GM21367 (cell line): ENCODE results near the gene RGS1.

Experiments used
- ATAC-seq: cut with Tn5 transposase; IDR thresholded peaks from one replicate; pipeline ENCODE4 v1.9.1; 2021; ENCODE audit not compliant: unreplicated experiment

Gene RGS1

GRCh38 chr1:192552760-192553191 lies 22.8 kb upstream of the RGS1 start:
- ATAC-seq, result no peak

- ATAC-seq, result no peak
Measured at GRCh38 chr1:192553741-192554140, 21.8 kb upstream of the RGS1 start.

DNA sequence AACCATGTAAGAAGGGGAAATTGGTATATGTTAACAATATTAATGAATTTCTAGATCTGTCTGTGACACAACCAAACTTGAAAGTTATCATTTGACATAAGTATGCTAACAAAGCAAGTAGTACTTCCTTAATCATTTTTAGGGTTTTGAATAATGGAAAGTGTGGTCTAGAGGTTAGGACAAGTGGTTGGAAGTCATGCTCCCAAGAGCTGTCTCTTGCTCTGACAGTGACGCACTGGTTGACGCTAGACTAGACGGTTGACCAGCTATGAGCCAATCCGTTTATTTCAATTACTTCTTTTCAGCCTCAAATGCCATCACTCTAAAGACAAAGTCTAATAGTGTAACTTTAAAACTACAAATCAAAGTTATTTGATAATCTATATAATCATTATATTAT lies 20.7 kb upstream of the RGS1 start:
- no peak for ATAC-seq

DNA sequence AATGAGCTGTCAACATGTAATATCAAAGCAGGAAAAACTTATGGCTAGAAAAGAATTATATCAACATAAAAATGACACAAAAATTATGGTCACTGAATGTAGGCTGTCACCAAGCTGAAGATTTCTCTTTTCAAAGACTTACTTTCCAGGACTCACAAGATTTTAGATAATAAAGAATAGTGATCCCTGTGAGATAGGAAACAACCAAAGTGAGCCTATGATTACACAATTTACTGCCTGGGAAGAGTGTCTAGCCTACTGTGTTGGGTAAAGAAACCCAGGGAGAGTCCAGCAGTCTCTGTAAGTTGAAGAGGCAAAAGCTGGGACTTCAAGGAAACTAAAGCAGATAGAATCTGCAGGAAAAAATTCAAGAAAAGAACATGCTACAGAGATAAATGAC lies 20.2 kb upstream of the RGS1 start:
- ATAC-seq, result no peak

- ATAC-seq, result no peak
Measured at GRCh38 chr1:192557841-192558595, 17.6 kb upstream of the RGS1 start.

DNA sequence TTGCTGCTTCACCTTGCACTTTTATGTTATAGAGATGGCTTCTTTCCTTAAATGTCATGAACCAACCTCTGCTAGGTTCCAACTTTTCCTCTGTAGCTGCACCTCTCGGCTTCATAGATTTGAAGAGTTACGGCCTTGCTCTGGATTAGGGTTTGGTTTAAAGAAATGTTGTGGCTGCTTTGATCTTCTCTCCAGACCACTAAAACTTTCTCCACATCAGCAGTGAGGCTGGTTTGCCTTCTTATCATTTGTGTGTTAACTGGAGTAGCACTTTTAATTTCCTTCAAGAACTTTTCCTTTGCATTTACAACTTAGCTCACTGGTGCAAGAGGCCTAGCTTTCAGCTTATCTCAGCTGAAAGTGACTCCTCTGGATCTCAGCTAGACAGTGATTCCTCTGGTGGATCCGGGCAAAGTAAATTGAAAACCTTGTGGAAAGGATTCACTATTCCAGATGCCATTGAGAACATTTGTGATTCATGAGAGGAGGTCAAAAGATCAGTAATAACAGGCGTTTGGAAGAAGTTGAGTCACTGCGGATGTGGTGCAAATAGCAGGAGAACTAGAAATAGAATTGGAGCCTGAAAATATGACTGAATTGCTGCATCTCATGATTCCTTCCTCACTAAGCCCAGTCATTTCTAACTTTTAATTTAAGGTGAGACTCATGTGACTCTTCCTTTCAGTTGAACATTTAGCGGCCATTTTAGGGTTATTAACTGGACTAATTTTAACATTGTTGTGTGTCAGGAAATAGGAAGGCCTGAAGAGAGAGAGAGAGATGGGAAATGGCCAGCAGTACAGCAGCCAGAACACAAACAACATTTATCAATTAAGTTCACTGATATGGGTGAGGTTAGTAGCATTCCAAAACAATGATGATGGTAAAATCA lies 16.2 kb upstream of the RGS1 start:
- peak; percentile 59 for ATAC-seq

- ATAC-seq, result no peak
Measured at GRCh38 chr1:192561301-192561700, 14.3 kb upstream of the RGS1 start.

DNA sequence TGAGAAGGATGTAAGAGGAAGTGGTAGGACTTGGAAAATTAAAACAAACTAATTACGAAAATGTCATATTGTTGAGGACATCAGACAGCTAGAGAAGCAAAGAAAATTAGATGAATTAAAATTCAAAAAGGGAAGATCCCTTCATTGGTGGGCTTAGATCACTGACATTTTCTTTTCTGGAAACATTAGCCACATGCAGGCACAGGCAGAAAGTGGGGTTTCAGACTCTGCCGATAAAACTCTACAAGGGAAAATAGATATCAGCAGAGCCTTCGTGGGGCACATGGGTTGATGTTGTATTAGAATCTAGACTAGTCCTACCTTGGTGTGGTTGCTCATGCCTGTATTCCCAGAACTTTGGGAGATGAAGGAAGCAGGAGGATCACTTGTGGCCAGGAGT lies 12.4 kb upstream of the RGS1 start:
- ATAC-seq, result no peak

- ATAC-seq, result no peak
Measured at GRCh38 chr1:192564099-192564498, 11.5 kb upstream of the RGS1 start.

DNA sequence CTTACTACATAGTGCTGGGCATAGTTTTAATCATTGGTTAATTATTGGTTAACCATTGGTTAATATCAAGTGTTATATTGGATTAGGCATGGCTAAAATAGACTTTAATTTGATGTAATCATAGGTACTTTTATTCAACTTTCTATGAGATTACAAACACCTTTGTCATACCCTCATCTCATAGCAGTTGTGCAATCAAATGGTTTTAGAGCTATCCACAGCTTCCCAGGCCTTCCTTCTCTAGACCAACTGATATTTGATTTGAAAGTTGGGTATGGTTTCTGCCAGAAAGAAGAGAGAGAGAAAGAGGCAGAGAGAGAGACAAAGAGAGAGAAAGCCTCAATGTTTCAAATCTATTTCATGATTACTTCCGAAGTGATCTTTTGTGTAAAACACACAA lies 9.6 kb upstream of the RGS1 start:
- ATAC-seq, result no peak

GRCh38 chr1:192566657-192567056 lies 8.9 kb upstream of the RGS1 start:
- no peak for ATAC-seq

- ATAC-seq, result no peak
Measured at GRCh38 chr1:192568063-192568462, 7.5 kb upstream of the RGS1 start.

- ATAC-seq, result no peak
Measured at GRCh38 chr1:192571668-192572067, 3.9 kb upstream of the RGS1 start.

DNA sequence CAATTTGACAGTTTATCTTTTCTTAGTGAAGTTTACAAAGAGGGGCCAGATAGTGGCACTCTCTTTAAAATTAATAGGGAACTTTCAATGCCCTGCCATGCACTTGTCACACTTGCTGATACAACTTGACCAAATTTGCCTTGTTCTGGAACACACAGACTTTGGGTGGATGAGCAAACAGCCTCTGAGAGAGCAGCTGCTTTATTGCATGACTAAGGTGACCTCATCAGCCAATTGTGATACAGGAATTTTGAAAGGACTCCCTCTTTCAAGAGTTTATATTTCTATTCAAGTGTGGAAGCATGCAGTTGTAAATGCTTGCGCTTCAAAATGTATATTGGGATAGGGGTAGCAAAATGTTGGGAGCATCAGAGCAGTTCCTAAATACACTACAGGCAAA lies 2.1 kb upstream of the RGS1 start:
- no peak for ATAC-seq

DNA sequence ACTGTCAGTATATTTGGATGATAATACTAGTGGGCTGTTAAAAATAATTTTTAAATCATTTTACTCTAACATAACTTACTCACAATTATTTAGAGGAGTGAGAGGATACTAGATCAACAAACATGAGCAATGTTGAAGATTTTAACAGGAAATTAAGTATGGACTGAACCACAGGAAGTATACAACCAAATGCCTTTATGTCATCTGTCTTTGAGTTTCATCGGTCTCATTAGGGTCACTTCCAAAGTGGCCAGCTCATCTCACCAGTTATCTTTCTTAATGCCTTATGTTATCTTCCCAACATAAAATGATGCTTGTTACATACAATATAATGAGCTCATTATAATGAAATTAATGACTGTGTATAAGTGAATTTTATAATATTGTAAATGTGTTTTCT lies 1.5 kb upstream of the RGS1 start:
- ATAC-seq, result no peak

DNA sequence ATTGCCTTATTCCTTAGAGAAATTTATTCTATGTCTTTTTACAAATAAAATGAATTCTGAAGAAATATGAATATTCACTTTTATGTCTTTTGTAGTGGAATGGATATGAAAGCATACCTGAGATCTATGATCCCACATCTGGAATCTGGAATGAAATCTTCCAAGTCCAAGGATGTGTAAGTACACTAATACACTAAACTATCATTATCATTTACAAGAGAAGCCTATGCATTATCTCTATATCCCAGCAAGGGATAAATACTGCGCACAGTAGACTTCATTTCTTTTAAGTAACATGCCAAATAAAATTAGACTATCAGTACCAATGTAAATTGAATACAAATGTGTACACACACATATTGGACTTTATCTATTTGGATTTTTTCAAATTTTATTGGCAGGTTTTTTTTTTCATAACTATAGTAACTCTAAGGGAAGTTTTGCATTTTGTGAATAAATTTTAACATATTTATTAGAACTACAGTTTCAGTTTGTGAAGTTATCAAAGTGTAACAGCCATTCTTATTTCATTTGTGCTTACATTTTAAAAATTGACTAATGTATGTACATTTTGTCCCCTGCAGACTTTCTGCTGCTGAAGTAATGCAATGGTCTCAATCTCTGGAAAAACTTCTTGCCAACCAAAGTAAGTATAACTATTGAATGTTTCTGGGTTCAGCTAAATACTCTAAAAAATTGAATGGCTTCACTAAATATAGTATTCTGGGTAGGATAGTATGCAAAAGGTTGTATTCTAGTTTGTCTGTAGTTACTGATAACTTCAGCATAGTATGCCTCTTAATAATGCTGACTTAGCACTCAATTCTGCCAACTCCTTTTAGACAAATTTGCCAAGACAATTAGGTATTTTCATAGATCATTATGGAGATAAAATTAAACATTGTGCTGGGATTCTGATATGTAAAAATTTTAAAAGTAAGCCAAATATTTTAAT lies 894 bp downstream of the RGS1 start:
- no peak for ATAC-seq

GRCh38 chr1:192577145-192578140 lies 1.9 kb downstream of the RGS1 start:
- ATAC-seq, result no peak

DNA sequence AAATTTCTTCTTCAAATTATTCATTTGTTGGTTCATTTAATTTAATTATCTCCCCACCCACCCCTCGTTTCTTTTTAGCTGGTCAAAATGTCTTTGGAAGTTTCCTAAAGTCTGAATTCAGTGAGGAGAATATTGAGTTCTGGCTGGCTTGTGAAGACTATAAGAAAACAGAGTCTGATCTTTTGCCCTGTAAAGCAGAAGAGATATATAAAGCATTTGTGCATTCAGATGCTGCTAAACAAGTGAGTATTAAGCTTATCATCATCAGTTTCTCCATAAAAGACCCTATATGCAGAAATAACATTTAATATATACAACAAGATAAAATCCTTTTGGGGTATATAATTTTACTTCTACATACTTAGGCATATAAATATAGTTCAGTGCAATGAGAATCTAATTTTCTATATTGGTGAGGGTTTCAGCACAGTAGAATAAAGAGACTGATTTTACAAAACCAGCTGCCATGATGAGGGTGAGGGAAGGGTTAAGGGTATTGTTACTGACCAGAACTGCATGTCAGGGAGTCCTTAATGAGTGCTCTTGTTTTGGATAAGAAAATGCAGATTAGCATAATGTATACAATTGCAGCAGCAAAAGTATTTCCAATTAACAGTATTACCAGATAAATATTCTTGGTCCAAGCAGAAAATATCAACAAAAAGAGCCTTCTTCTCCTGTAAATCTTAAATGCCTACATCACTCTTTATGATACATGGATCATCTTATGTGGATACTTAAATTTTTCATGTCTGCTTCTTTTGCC lies 2.8 kb downstream of the RGS1 start:
- no peak for ATAC-seq
